PC-3 (cell line): ENCODE data around the gene MPL.

ENCODE experiments used
- CTCF ChIP-seq: fragments of 300-600 bp; sonication (generic); conservative IDR thresholded peaks from 2 replicates; pipeline ENCODE4 v1.5.1; 2017; ENCODE audit warnings: antibody characterized with exemption, low read depth, mild to moderate bottlenecking, low read length
- EZH2phosphoT487 ChIP-seq: fragments of 300-600 bp; sonication (generic); IDR thresholded peaks from 2 replicates; pipeline ENCODE4 v1.6.1; 2018; ENCODE audit warnings: mild to moderate bottlenecking, antibody characterized with exemption, low read length, borderline replicate concordance

- TF ChIP-seq CTCF (no peak), EZH2phosphoT487 (no peak)
Observed at GRCh38 chr1:43382027-43382779, 44.6 kb downstream of the MPL start.
